HFF-Myc (cell line): ENCODE measurements around the gene SEMA5A.

ENCODE experiments used
- DNase-seq: peaks from one replicate; pipeline ENCODE4 v3.0.0-alpha.2; 2011; ENCODE audit warnings: low read depth; ENCODE audit errors: extremely low read depth
- H3K4me3 ChIP-seq: replicated peaks from 2 replicates; pipeline ENCODE4 v1.5.1; 2011; ENCODE audit warnings: low read depth, mild to moderate bottlenecking, control low read depth, low read length
- CTCF ChIP-seq: IDR thresholded peaks from 2 replicates; pipeline ENCODE4 v1.5.1; 2012; ENCODE audit warnings: mild to moderate bottlenecking, low read depth, low read length, control low read depth; ENCODE audit errors: missing control alignments

Gene SEMA5A

GRCh38 chr5:9174446-9174845 is 371.4 kb downstream of the SEMA5A start:
- TF ChIP-seq CTCF: no peak
- DNase-seq: no peak
- no peak overlapping the region for H3K4me3 ChIP-seq

- DNase-seq: no peak
- TF ChIP-seq CTCF: no peak
- no peak overlapping the region for H3K4me3 ChIP-seq
Observed at GRCh38 chr5:9173281-9174048, 372.4 kb downstream of the SEMA5A start.

GRCh38 chr5:9170026-9170425 is 375.8 kb downstream of the SEMA5A start:
- TF ChIP-seq CTCF: no peak
- no peak for DNase-seq
- no peak overlapping the region for H3K4me3 ChIP-seq

GRCh38 chr5:9169557-9169902 is 376.3 kb downstream of the SEMA5A start:
- no peak for TF ChIP-seq CTCF
- no peak for DNase-seq
- no peak overlapping the region for H3K4me3 ChIP-seq

GRCh38 chr5:9168791-9169556 is 376.9 kb downstream of the SEMA5A start:
- no peak for TF ChIP-seq CTCF
- DNase-seq: no peak
- H3K4me3 ChIP-seq: no peak overlapping the region

- TF ChIP-seq CTCF: no peak
- H3K4me3 ChIP-seq: no peak overlapping the region
- DNase-seq: no peak
Observed at GRCh38 chr5:9166202-9167112, 379.4 kb downstream of the SEMA5A start.
